Measurements from ENCODE around the gene BRMS1L. TPM values are rescaled to one million over a fixed set of nuclear protein-coding genes. Genes with fewer than 3 reads are reported as not detected.

BRMS1L gene
- total and polyA plus RNA-seq, 2 of the 13 experiments (the other 11 are each of a cell fraction or from before 2014, with no cell fraction given), result 21.1 to 23.8 TPM

DNA sequence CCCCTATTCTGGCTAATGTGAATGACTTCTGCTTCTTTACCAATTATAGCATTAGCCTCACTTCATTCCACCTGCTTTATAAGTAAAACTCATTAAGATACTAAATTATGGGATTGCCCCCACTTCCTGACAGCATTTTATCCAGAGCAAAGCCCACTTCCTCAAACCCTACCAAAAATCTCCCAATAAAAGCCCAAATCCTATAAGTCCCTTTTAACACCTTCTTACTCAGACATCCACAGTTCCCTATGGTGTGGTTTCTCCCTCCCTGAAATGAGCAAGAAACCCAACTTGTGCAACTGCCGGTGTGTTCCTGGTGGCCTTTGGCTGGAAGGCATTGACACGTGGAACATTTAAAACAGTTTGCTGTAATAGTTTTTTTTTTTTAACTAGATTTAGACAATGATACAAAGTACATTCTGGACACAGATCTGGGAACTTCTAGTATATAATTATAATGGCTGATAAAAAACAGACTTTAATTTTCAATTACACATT is 53.1 kb downstream of the BRMS1L start:
- Histone ChIP-seq H3K4me2 (ENCODE audit: low read depth, low read length) (no peak overlapping the region), H3K4me3 (replicated peaks in 1 of 3; ENCODE audit: insufficient read depth in 1 of 3, low read depth in 2 of 3, low read length in 3 of 3) (no peak overlapping the region), H4K20me1 (ENCODE audit: insufficient read depth, low read length) (no peaks in the 10 kb centered on the region), H3K9ac (ENCODE audit: insufficient read depth, low read depth, low read length) (no peak overlapping the region), H3K4me1 (ENCODE audit: insufficient read depth, low read length) (peaks cover 5% of the 10 kb centered on the region; the same call in 1 of the 2 replicates), H3K27me3 (ENCODE audit: control insufficient read depth in 1 of 2, insufficient read depth in 2 of 2, low read length in 2 of 2) (no peaks in the 10 kb centered on the region), H3K36me3 (replicated peaks in 1 of 2; ENCODE audit: control insufficient read depth in 1 of 2, insufficient read depth in 2 of 2, low read length in 2 of 2) (no peaks in the 10 kb centered on the region), H3K9me3 (ENCODE audit: low read length) (no peaks in the 10 kb centered on the region), H3K79me2 (ENCODE audit: insufficient read depth, low read length) (no peaks in the 10 kb centered on the region), H3K27ac (ENCODE audit: extremely low read length, insufficient read depth, low read length) (no peak overlapping the region), H2AFZ (ENCODE audit: low read length) (no peak overlapping the region)
- DNase-seq (ENCODE audit: low spot score), result no peak
- WGBS (ENCODE audit: low lambda C conversion rate), result 66% methylated on average over 2 of the region's 2 CpGs
- no peak for ATAC-seq
- in situ Hi-C loops (cut with HindIII; ENCODE audit: extremely low pct_ligation_motif_present, low pct_unique_long_range_greater_than_20kb) (no loop called here), intact Hi-C loops (cut with micrococcal nuclease; ENCODE audit: unreplicated experiment) (loop anchor here (1.0 kb wide), 2 partner anchors 149 to 190 kb away; no protein-coding TSS in a partner anchor)
- no TSS peak for BruUV-seq (replicated peaks)
- ChIA-PET POLR2A (no interaction called here), CTCF (ENCODE audit: low intra/inter-chr PET ratio, low total read pairs) (interaction anchor here (1.1 kb wide), 1 partner anchor 190 kb away, joined by 5 read pairs; no protein-coding TSS in a partner anchor)
- no peak for TF ChIP-seq ZSCAN21 (CRISPR knock-in tag; IDR thresholded peaks at IDR 0.05; ENCODE audit: borderline replicate concordance)
- TF ChIP-seq ZNF292 (CRISPR knock-in tag; IDR thresholded peaks at IDR 0.05; ENCODE audit: borderline replicate concordance, low read depth), result no peak
- no peak for TF ChIP-seq TAF15 (IDR thresholded peaks at IDR 0.05; ENCODE audit: low read depth, low read length, poor library complexity, severe bottlenecking)
- TF ChIP-seq POLR2A (IDR thresholded peaks at IDR 0.05; ENCODE audit: insufficient read depth in 1 of 2, low read depth in 2 of 2, low read length in 2 of 2), result no peak
- TF ChIP-seq SP4 (CRISPR knock-in tag; IDR thresholded peaks at IDR 0.05), result no peak
- no peak for TF ChIP-seq NCOA2 (CRISPR knock-in tag; IDR thresholded peaks at IDR 0.05)
- no peak for TF ChIP-seq ZNF18 (CRISPR knock-in tag; IDR thresholded peaks at IDR 0.05; ENCODE audit: insufficient replicate concordance)
- no peak for TF ChIP-seq EED (CRISPR knock-in tag; IDR thresholded peaks at IDR 0.05)
- TF ChIP-seq ATM (IDR thresholded peaks at IDR 0.05; ENCODE audit: borderline replicate concordance), result no peak
- no peak for TF ChIP-seq HES4 (CRISPR knock-in tag; IDR thresholded peaks at IDR 0.05; ENCODE audit: borderline replicate concordance)
- no peak for TF ChIP-seq SMYD3 (CRISPR knock-in tag; IDR thresholded peaks at IDR 0.05)
- no peak for TF ChIP-seq ZNF335 (CRISPR knock-in tag; IDR thresholded peaks at IDR 0.05)
- TF ChIP-seq KLF16 (CRISPR knock-in tag; IDR thresholded peaks at IDR 0.05), result no peak
- no peak for TF ChIP-seq ZNF605 (CRISPR knock-in tag; IDR thresholded peaks at IDR 0.05)
- no peak for FAIRE-seq

Data from HepG2 (cell line).